OCI-LY3 (cell line): ENCODE results near the gene SLAIN2.

Source experiments
- H2AFZ ChIP-seq: fragments of 200-600, 300-600 bp; shearing (Covaris generic); 2 replicates; pipeline ENCODE4 v1.6.0; 2014; ENCODE audit warnings: antibody characterized with exemption, low read depth, low read length
- H3K27ac ChIP-seq: fragments of 200-600, 300-600 bp; sonication (generic); 2 replicates; pipeline ENCODE4 v1.5.1; 2014; ENCODE audit warnings: mild to moderate bottlenecking, low read length, moderate library complexity, mixed read lengths
- H3K27me3 ChIP-seq: fragments of 200-600, 300-600 bp; sonication (generic); 2 replicates; pipeline ENCODE4 v1.6.1; 2014; ENCODE audit warnings: low read depth, low read length, mixed read lengths
- H3K36me3 ChIP-seq: fragments of 200-600, 300-600 bp; sonication (generic); replicated peaks from 2 replicates; pipeline ENCODE3; 2014; ENCODE audit warnings: low read depth, low read length, mixed read lengths
- H3K4me1 ChIP-seq: fragments of 300-600, 200-600 bp; sonication (generic); 2 replicates; pipeline ENCODE4 v1.6.1; 2014; ENCODE audit warnings: low read length, mixed read lengths
- H3K4me2 ChIP-seq: fragments of 200-600, 300-600 bp; sonication (generic); 2 replicates; pipeline ENCODE4 v1.6.1; 2014; ENCODE audit warnings: low read length, mixed read lengths
- H3K4me3 ChIP-seq: fragments of 300-600, 200-600 bp; sonication (generic); 2 replicates; pipeline ENCODE4 v1.5.1; 2014; ENCODE audit warnings: antibody characterized with exemption, mild to moderate bottlenecking, low read length, moderate library complexity
- H3K79me2 ChIP-seq: fragments of 300-600, 200-600 bp; shearing (Covaris generic); 2 replicates; pipeline ENCODE4 v1.6.1; 2014; ENCODE audit warnings: mild to moderate bottlenecking, low read length, mixed read lengths
- H3K9ac ChIP-seq: fragments of 300-600, 200-600 bp; shearing (Covaris generic); 2 replicates; pipeline ENCODE4 v1.6.0; 2014; ENCODE audit warnings: mild to moderate bottlenecking, low read length, moderate library complexity
- H3K9me3 ChIP-seq: fragments of 200-600, 300-600 bp; shearing (Covaris generic); 2 replicates; pipeline ENCODE4 v1.6.1; 2014; ENCODE audit warnings: low read length, mixed read lengths; ENCODE audit not compliant: insufficient read depth
- H4K20me1 ChIP-seq: fragments of 200-600, 300-600 bp; sonication (generic); 2 replicates; pipeline ENCODE4 v1.6.1; 2016; ENCODE audit warnings: low read length, mixed read lengths; ENCODE audit not compliant: insufficient read depth
- EZH2phosphoT487 ChIP-seq: fragments of 200-600 bp; shearing (Covaris generic); IDR thresholded peaks from 2 replicates; pipeline ENCODE4 v1.6.1; 2018; ENCODE audit warnings: antibody characterized with exemption, mixed run types, low read depth
- TF ChIP-seq, protein P1 (sequence below): fragments of 200-600, 300-600 bp; sonication (generic); IDR thresholded peaks from 2 replicates; pipeline ENCODE4 v1.5.1; 2014; ENCODE audit warnings: antibody characterized with exemption, low read length, low read depth

SLAIN2 gene

DNA sequence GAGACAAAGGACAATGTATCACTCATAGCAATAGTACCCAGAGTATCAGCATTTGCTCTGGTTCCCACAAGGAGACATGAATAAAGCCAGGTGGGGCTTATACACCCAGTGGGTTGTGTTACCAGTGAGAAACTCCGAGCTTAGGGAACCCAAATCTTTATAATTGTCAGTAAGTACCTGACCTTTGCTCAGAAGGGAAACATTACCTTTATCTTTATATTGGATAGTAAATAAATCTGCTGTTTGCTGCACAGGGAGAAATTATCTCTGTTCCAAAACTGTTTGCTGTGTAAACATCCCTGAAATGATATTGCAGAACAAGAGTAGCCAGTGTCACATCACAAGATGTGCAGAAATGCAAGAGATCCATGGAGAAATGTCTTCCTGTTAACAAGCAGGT, 12.1 kb upstream of the SLAIN2 start:
- H3K27ac ChIP-seq: no peak overlapping the region
- H3K4me1 ChIP-seq: no peaks in the 10 kb centered on the region
- H3K9me3 ChIP-seq: no peaks in the 10 kb centered on the region
- H3K4me2 ChIP-seq: no peak overlapping the region
- H4K20me1 ChIP-seq: no peaks in the 10 kb centered on the region
- H2AFZ ChIP-seq: no peak overlapping the region
- no peak overlapping the region for H3K4me3 ChIP-seq
- H3K9ac ChIP-seq: no peak overlapping the region
- TF ChIP-seq, protein P1, sequence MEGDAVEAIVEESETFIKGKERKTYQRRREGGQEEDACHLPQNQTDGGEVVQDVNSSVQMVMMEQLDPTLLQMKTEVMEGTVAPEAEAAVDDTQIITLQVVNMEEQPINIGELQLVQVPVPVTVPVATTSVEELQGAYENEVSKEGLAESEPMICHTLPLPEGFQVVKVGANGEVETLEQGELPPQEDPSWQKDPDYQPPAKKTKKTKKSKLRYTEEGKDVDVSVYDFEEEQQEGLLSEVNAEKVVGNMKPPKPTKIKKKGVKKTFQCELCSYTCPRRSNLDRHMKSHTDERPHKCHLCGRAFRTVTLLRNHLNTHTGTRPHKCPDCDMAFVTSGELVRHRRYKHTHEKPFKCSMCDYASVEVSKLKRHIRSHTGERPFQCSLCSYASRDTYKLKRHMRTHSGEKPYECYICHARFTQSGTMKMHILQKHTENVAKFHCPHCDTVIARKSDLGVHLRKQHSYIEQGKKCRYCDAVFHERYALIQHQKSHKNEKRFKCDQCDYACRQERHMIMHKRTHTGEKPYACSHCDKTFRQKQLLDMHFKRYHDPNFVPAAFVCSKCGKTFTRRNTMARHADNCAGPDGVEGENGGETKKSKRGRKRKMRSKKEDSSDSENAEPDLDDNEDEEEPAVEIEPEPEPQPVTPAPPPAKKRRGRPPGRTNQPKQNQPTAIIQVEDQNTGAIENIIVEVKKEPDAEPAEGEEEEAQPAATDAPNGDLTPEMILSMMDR: no peak
- no peak for TF ChIP-seq EZH2phosphoT487
- peaks cover 5% of the 10 kb centered on the region; the same call in 1 of the 2 replicates for H3K27me3 ChIP-seq
- H3K36me3 ChIP-seq: no peaks in the 10 kb centered on the region
- H3K79me2 ChIP-seq: no peaks in the 10 kb centered on the region

DNA sequence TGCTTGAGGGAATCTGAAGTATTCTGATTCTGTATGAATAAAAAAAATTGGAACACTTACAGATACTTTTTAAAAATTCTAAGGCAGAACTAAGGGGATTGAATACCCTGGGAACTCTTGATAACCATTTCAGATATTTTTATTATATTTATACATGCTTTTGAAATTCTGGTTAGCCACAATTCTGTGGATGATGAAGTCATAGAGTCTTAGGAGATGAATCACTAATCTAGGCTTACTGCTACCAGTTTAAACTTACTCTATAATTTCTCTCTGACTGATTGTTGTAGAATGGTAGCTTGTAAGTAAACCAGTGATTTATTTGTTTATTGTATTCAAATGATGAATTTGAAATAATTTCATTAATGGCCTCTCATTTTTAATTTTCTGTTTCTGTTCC, 11.4 kb upstream of the SLAIN2 start:
- no peak overlapping the region for H3K27ac ChIP-seq
- no peak overlapping the region for H3K4me2 ChIP-seq
- H3K79me2 ChIP-seq: no peaks in the 10 kb centered on the region
- no peak overlapping the region for H2AFZ ChIP-seq
- no peaks in the 10 kb centered on the region for H4K20me1 ChIP-seq
- H3K27me3 ChIP-seq: peaks cover 5% of the 10 kb centered on the region; the same call in 1 of the 2 replicates
- H3K9ac ChIP-seq: no peak overlapping the region
- TF ChIP-seq, protein P1: no peak
- TF ChIP-seq EZH2phosphoT487: no peak
- no peaks in the 10 kb centered on the region for H3K4me1 ChIP-seq
- no peak overlapping the region for H3K4me3 ChIP-seq
- H3K36me3 ChIP-seq: no peaks in the 10 kb centered on the region
- H3K9me3 ChIP-seq: no peaks in the 10 kb centered on the region

DNA sequence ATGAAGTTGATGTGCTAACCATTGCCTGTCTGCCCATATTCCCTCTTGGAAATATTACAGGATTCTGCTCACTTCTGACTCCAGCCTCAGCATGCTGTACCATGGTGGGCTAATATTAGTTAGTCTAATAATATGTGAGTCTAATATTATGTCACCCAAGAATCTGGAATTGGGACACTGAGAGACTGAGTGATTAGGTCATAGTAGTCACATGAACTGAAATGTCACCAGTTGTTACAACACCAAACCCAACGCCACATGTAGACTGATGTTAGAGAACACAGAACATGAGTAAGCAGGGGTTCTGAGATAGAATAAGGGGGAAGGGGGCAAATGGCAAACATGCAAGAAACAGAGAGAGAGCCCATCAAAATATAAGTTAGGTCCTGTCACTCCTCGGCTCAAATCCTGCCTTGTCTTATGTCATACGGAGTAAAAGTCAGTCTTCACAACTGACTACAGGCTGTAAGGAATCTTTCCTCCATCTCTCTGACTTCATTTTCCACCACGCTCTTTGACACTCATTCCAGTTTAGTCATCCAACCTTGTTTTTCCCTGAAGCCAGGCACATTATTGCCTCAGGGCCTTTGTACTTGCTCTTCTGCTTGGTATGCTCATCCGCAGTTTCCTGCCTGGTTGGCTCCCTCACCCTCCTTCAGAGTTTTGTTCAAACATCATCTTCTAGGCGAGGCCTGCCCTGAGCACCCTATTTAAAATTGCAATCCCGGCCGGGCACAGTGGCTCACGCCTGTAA, 9.6 kb upstream of the SLAIN2 start:
- Histone ChIP-seq H3K9me3 (no peaks in the 10 kb centered on the region), H3K36me3 (no peaks in the 10 kb centered on the region), H3K27me3 (peaks cover 5% of the 10 kb centered on the region; the same call in 1 of the 2 replicates), H3K4me1 (no peaks in the 10 kb centered on the region), H3K4me3 (no peak overlapping the region), H4K20me1 (no peaks in the 10 kb centered on the region), H3K79me2 (no peaks in the 10 kb centered on the region), H3K27ac (no peak overlapping the region), H2AFZ (no peak overlapping the region), H3K4me2 (no peak overlapping the region), H3K9ac (no peak overlapping the region)
- TF ChIP-seq EZH2phosphoT487: no peak
- TF ChIP-seq, protein P1: no peak

DNA sequence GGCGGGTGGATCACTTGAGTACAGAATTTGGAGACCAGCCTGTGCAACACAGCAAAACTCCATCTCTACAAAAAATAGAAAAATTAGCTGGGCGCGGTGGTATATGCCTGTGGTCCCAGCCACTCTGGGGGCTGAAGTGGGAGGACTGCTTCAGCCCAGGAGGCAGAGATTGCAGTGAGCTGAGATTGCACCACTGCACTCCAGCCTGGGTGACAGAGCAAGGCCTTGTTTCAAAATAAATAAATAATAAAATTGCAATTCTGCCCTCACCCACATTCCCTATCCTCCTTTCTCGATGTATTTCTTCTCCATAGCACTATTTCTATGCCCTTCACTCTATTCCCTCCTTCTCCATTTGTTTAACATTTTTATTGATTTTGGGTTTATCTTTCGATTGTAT, 8.7 kb upstream of the SLAIN2 start:
- Histone ChIP-seq H3K9me3 (no peaks in the 10 kb centered on the region), H3K4me3 (no peak overlapping the region), H3K27ac (no peak overlapping the region), H3K79me2 (no peaks in the 10 kb centered on the region), H3K9ac (no peak overlapping the region), H3K27me3 (peaks cover 5% of the 10 kb centered on the region; the same call in 1 of the 2 replicates), H3K36me3 (no peaks in the 10 kb centered on the region), H3K4me2 (no peak overlapping the region), H4K20me1 (no peaks in the 10 kb centered on the region), H2AFZ (no peak overlapping the region), H3K4me1 (peaks cover 3% of the 10 kb centered on the region; the same call in 1 of the 2 replicates)
- TF ChIP-seq, protein P1: no peak
- TF ChIP-seq EZH2phosphoT487: no peak
